Measurements from ENCODE around the gene GREM2. TPM values are rescaled to one million over a fixed set of nuclear protein-coding genes. Genes with fewer than 3 reads are reported as not detected.

Gene GREM2
- polyA plus RNA-seq, 3 donors from 2014 or later: 0.56 to 1.1 (median 0.72) TPM

GRCh38 chr1:240599299-240599698 is 12.7 kb downstream of the GREM2 start:
- Mint-ChIP-seq H3K36me3 (peaks cover 0 to 6% (median 0%) of the 10 kb centered on the region in 3 donors), H3K27me3 (ENCODE audit: low read depth in 3 of 3) (peaks cover 3 to 10% (median 5%) of the 10 kb centered on the region in 3 donors), H3K27ac (no peak overlapping the region), H3K4me1 (no peaks in the 10 kb centered on the region), H3K9me3 (no peaks in the 10 kb centered on the region), H3K4me3 (no peak overlapping the region)
- DNase-seq: no peak

DNA sequence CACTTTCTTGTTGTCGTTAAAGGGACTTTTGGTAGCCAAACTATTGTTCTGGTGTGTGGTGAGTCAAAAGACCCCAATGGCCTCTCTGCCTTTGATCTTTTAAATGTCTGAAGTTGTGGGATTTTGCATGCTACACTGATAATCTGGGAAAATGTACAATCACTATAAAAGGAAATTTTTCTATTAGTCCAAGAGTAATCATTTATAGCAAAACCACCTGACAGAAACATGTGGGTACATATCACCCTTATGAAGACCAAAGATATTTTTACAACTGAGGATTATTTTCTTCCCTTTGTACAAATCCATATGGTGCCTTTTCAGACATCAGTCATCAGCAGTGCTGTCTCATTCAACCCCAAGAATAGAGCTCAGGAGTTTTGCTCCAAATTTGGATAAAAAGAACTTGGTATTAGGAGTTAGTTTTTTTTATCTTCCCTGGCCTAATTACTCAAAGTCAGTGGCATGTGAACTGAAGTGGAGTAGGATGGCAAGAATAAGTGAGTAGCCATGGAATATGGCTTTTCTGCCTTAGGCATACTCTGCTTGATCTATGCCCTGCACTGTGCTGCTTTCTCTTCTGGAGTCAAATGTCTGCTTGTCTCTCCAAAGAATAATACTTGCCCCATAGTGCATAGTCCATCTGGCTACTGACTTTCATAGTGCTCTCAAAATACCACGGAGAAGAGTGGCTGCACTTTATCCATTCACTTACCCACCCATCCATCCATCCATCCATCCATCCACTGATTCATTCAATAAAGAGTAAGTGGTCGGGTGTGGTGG is 13.5 kb downstream of the GREM2 start:
- peaks cover 0 to 6% (median 0%) of the 10 kb centered on the region in 3 donors for H3K36me3 Mint-ChIP-seq
- no peak overlapping the region for H3K27ac Mint-ChIP-seq
- peaks cover 4 to 6% (median 6%) of the 10 kb centered on the region in 3 donors for H3K27me3 Mint-ChIP-seq (ENCODE audit: low read depth in 3 of 3)
- H3K4me1 Mint-ChIP-seq: no peaks in the 10 kb centered on the region
- no peak for DNase-seq
- H3K9me3 Mint-ChIP-seq: no peaks in the 10 kb centered on the region
- H3K4me3 Mint-ChIP-seq: no peak overlapping the region

DNA sequence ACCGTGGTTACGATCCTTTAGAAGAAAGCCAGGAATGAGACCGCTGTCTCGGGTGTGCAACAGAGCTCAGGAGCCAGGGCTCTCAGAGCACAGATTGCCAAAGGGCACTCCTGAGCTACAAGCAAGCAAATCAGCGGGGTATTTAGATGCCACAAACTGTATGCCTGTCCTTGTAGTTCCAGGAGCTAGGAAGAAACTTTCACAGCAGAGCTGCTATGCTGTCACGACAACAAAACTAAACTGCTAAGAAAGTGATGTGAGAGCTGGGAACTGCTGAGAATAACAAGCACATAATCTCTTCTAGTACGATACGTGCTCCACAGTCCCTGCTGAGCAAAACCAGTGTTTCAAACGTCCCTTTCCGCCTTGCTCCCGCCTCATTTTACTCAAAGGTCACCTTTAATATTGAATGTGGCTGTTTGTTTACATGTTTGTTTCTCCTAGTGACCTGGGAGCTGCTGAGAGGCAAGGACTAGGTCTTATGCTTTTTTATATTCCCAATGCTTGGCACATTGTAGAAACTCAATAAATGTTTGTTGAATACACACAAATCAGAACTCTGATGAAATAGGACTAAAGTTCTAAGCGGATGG is 14.7 kb downstream of the GREM2 start:
- H3K27me3 Mint-ChIP-seq (ENCODE audit: low read depth in 3 of 3): peaks cover 3 to 4% (median 4%) of the 10 kb centered on the region in 3 donors
- no peaks in the 10 kb centered on the region for H3K9me3 Mint-ChIP-seq
- H3K36me3 Mint-ChIP-seq: peaks cover 0 to 6% (median 0%) of the 10 kb centered on the region in 3 donors

DNA sequence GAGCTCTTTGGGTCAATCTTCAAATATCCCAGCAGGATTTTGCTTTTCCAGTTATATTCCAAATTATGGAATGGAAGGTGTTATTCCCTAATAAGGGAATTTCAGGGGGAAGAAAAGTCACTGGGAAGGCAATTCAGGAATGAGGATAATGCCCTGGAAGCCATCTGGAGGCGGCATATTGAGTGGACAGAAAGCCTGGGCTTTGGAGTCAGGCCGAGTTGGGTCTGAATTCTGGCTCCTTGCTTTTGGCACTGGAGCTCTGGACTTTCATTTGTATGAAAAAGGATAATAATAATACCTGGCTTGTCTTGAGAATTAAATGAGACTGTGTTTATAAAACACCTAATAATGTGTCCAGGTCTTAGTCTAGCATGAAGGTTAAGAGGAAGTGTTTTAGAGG is 16.5 kb downstream of the GREM2 start:
- peaks cover 0 to 7% of the 10 kb centered on the region in 2 donors for H3K4me1 Mint-ChIP-seq
- no peaks in the 10 kb centered on the region for H3K9me3 Mint-ChIP-seq
- peaks cover 0 to 3% (median 0%) of the 10 kb centered on the region in 3 donors for H3K36me3 Mint-ChIP-seq
- no peak for DNase-seq
- H3K27ac Mint-ChIP-seq: no peak overlapping the region
- H3K27me3 Mint-ChIP-seq (ENCODE audit: low read depth in 3 of 3): peaks cover 2 to 6% (median 5%) of the 10 kb centered on the region in 3 donors
- no peak overlapping the region for H3K4me3 Mint-ChIP-seq

More for the DNA sequence above, 14.7 kb downstream of the GREM2 start:
- Mint-ChIP-seq H3K4me1 (peaks cover 0 to 7% of the 10 kb centered on the region in 2 donors), H3K4me3 (no peak overlapping the region), H3K27ac (no peak overlapping the region)
- no peak for DNase-seq

DNA sequence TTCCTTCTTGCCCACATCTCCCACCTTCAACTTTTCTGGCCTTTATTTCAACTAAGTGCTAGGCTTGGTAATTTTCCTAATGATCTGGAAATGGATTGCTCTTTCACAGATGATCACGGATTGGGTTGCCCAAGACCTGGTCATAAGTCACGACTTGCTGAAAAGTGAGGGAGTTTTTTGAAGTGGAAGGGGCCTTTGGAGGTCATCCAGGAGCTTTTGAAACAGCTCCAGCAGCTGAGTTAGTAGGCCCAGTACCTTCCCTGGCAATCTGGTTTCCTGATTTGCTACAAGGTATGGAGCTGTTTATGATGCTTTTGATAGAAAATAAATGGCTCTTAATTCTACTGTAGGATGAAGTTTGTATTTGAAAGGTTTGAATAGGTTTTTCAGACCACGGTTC is 20.4 kb downstream of the GREM2 start:
- H3K36me3 Mint-ChIP-seq: peaks cover 0 to 3% (median 0%) of the 10 kb centered on the region in 3 donors
- DNase-seq: no peak
- no peak overlapping the region for H3K27ac Mint-ChIP-seq
- peaks cover 2 to 14% (median 5%) of the 10 kb centered on the region in 3 donors for H3K27me3 Mint-ChIP-seq (ENCODE audit: low read depth in 3 of 3)
- H3K4me1 Mint-ChIP-seq: peaks cover 9 to 13% of the 10 kb centered on the region in 2 donors
- H3K4me3 Mint-ChIP-seq: no peak overlapping the region
- peaks cover 0 to 2% (median 0%) of the 10 kb centered on the region in 6 donors for H3K9me3 Mint-ChIP-seq

DNA sequence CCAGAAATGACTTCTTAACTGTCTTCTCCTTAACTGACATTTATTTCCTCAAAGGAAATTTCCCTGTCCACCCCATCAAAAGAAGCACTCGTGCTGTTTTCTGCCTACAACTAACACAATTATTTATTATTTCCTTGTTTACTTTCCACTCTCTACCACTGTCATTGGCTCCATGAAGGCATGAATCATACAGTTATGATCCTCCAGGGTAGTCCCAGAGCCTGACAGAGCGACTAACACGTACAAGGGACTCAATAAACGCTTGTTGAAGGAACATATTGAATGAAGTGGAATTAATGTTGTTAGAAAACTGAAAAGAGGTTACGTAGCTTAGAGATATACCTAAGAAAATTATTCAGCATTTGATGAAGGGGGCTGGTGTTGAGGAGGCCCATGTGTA is 20.9 kb downstream of the GREM2 start:
- Mint-ChIP-seq H3K4me1 (peaks cover 14 to 18% of the 10 kb centered on the region in 2 donors), H3K4me3 (no peak overlapping the region), H3K9me3 (peaks cover 0 to 2% (median 0%) of the 10 kb centered on the region in 6 donors), H3K27me3 (ENCODE audit: low read depth in 3 of 3) (peaks cover 2 to 16% (median 5%) of the 10 kb centered on the region in 3 donors), H3K36me3 (peaks cover 0 to 3% (median 0%) of the 10 kb centered on the region in 3 donors), H3K27ac (peak overlapping the region in 1 of 6 donors; percentile 1)
- DNase-seq: no peak

- Mint-ChIP-seq H3K27me3 (ENCODE audit: low read depth in 3 of 3) (peaks cover 2 to 14% (median 2%) of the 10 kb centered on the region in 3 donors), H3K36me3 (no peaks in the 10 kb centered on the region), H3K27ac (no peak overlapping the region), H3K9me3 (peaks cover 0 to 2% (median 0%) of the 10 kb centered on the region in 6 donors), H3K4me1 (peaks cover 14 to 18% of the 10 kb centered on the region in 2 donors), H3K4me3 (no peak overlapping the region)
- DNase-seq: no peak
Observed at GRCh38 chr1:240589585-240590110, 22.3 kb downstream of the GREM2 start.

- Mint-ChIP-seq H3K36me3 (peaks cover 0 to 4% (median 0%) of the 10 kb centered on the region in 3 donors), H3K4me3 (no peak overlapping the region), H3K27ac (no peak overlapping the region), H3K27me3 (ENCODE audit: low read depth in 3 of 3) (peaks cover 3 to 10% (median 4%) of the 10 kb centered on the region in 3 donors), H3K4me1 (peaks cover 11 to 14% of the 10 kb centered on the region in 2 donors), H3K9me3 (peaks cover 0 to 2% (median 0%) of the 10 kb centered on the region in 6 donors)
- no peak for DNase-seq
Observed at GRCh38 chr1:240586006-240586405, 25.9 kb downstream of the GREM2 start.

- H3K27ac Mint-ChIP-seq: no peak overlapping the region
- H3K4me1 Mint-ChIP-seq: peaks cover 15 to 16% of the 10 kb centered on the region in 2 donors
- no peak overlapping the region for H3K4me3 Mint-ChIP-seq
- peaks cover 0 to 3% (median 0%) of the 10 kb centered on the region in 6 donors for H3K9me3 Mint-ChIP-seq
- peaks cover 0 to 4% (median 0%) of the 10 kb centered on the region in 3 donors for H3K36me3 Mint-ChIP-seq
- no peak for DNase-seq
- peaks cover 4 to 6% (median 4%) of the 10 kb centered on the region in 3 donors for H3K27me3 Mint-ChIP-seq (ENCODE audit: low read depth in 3 of 3)
Observed at GRCh38 chr1:240582953-240583352, 29.0 kb downstream of the GREM2 start.

GRCh38 chr1:240579511-240579910 is 32.4 kb downstream of the GREM2 start:
- H3K9me3 Mint-ChIP-seq: peaks cover 0 to 3% (median 0%) of the 10 kb centered on the region in 6 donors
- H3K27ac Mint-ChIP-seq: peak overlapping the region in 1 of 6 donors; percentile 8
- no peak for DNase-seq
- H3K27me3 Mint-ChIP-seq (ENCODE audit: low read depth in 3 of 3): peaks cover 8 to 11% (median 11%) of the 10 kb centered on the region in 3 donors
- peaks cover 32 to 35% of the 10 kb centered on the region in 2 donors for H3K4me1 Mint-ChIP-seq
- H3K4me3 Mint-ChIP-seq: no peak overlapping the region
- H3K36me3 Mint-ChIP-seq: peaks cover 3 to 4% (median 4%) of the 10 kb centered on the region in 3 donors

GRCh38 chr1:240577095-240577494 is 34.9 kb downstream of the GREM2 start:
- peaks cover 0 to 4% (median 3%) of the 10 kb centered on the region in 3 donors for H3K36me3 Mint-ChIP-seq
- H3K9me3 Mint-ChIP-seq: peaks cover 0 to 3% (median 0%) of the 10 kb centered on the region in 6 donors
- peak overlapping the region in 5 of 6 donors; percentile 71 to 95 (median 80) for H3K27ac Mint-ChIP-seq
- H3K4me1 Mint-ChIP-seq: peaks cover 32 to 38% of the 10 kb centered on the region in 2 donors
- no peak for DNase-seq
- peak overlapping the region in 3 of 5 donors; percentile 68 to 75 (median 71) for H3K4me3 Mint-ChIP-seq
- H3K27me3 Mint-ChIP-seq (ENCODE audit: low read depth in 3 of 3): peaks cover 4 to 11% (median 9%) of the 10 kb centered on the region in 3 donors

DNA sequence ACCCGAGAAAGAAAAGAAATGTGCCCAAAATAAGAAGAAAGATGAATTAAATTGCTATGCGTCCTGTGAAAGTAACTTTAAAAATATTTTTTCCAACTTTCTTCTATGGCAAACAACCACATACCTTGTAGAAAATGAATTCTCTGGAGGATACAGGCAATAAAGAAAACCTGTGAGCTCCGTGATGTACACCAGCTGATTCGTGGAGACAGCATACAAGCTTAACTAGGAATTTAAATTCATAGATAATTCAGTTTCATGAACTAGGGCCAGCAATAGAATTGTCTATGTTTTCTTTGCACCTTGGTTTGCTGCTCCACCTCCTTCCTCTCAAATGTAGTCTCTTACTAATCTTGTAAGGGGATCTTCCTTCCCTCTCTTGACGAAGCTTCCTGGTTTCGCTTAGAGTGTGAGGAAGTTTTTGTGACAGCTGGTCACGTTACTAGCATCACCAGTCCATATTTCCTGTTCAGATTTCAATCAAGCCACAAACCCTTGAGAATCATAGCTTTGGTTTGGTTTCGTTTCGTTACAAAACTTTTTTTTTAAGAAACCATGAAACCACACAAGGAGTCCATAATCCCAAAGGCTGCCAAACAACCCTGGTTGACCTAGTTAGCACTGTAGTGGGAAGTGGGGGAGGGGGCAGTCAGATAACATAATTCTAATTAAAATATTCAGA is 35.8 kb downstream of the GREM2 start:
- H3K36me3 Mint-ChIP-seq: peaks cover 0 to 4% (median 3%) of the 10 kb centered on the region in 3 donors
- DNase-seq: peak; percentile 84 to 85 (median 84)
- H3K27ac Mint-ChIP-seq: peak overlapping the region; percentile 71 to 95 (median 86)
- peaks cover 32 to 38% of the 10 kb centered on the region in 2 donors for H3K4me1 Mint-ChIP-seq
- peak overlapping the region; percentile 68 to 80 (median 75) for H3K4me3 Mint-ChIP-seq
- H3K9me3 Mint-ChIP-seq: peaks cover 0 to 3% (median 0%) of the 10 kb centered on the region in 6 donors
- peaks cover 4 to 11% (median 9%) of the 10 kb centered on the region in 3 donors for H3K27me3 Mint-ChIP-seq (ENCODE audit: low read depth in 3 of 3)

GRCh38 chr1:240572328-240572727 is 39.6 kb downstream of the GREM2 start:
- DNase-seq: no peak
- Mint-ChIP-seq H3K4me3 (no peak overlapping the region), H3K4me1 (peaks cover 22 to 31% of the 10 kb centered on the region in 2 donors), H3K9me3 (no peaks in the 10 kb centered on the region), H3K36me3 (no peaks in the 10 kb centered on the region), H3K27ac (peak overlapping the region in 2 of 6 donors; percentile 30 to 56), H3K27me3 (ENCODE audit: low read depth in 3 of 3) (peaks cover 4 to 8% (median 7%) of the 10 kb centered on the region in 3 donors)

Data from immature natural killer cell (primary cell).